Measurements from ENCODE around the gene CTSA.
A peak's percentile ranks its signal among the peaks of the same experiment; 100 is the strongest.
"Not testable (repeated sequence)": the region's sequence is repeated elsewhere in the genome, so short reads cannot be mapped to it uniquely, and the experiment has no call there.

Gene CTSA

DNA sequence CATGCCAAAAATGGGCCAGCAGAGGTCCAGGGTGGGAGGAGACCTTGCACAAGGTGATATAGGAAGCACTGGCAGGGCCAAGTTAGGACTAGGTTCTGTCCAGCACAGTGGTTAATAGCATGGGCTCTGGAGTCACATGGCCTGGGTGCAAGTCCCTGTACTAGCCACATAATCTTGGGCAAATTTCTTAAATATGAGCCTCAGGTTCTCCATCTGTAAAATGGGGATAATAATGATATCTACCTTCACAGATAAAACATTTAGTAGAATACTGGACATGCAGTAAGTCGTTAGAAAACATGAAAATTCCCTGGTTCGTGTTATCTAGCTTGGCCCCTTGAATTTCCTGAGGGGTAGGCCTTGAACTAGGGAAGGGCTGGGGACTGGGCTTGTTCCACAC lies 6.2 kb downstream of the CTSA start:
- DNase-seq = no peak

- DNase-seq = no peak
Observed at GRCh38 chr20:45897692-45898091, 6.6 kb downstream of the CTSA start.

DNA sequence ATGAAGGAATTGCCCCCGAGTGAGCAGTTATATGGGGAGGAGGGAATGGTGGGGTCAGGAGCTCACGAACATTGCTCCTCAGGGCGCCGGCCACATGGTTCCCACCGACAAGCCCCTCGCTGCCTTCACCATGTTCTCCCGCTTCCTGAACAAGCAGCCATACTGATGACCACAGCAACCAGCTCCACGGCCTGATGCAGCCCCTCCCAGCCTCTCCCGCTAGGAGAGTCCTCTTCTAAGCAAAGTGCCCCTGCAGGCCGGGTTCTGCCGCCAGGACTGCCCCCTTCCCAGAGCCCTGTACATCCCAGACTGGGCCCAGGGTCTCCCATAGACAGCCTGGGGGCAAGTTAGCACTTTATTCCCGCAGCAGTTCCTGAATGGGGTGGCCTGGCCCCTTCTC lies 7.2 kb downstream of the CTSA start:
- DNase-seq = no peak

- no peak for DNase-seq
Observed at GRCh38 chr20:45899046-45899835, 8.1 kb downstream of the CTSA start.

DNA sequence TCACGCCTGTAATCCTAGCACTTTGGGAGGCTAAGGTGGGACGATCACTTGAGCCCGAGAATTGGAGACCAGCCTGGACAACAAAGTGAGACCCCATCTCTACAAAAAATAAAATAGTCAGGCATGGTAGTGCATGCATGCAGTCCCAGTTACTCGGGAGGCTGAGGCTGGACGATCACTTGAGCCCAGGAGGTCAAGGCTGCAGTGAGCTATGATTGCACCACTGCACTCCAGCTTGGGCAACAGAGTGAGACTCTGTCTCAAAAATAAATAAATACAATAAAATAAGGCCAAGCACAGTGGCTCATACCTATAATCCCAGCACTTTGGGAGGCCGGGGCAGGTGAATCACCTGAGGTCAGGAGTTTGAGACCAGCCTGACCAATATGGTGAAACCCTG lies 10.2 kb downstream of the CTSA start:
- not testable (repeated sequence) for DNase-seq

DNA sequence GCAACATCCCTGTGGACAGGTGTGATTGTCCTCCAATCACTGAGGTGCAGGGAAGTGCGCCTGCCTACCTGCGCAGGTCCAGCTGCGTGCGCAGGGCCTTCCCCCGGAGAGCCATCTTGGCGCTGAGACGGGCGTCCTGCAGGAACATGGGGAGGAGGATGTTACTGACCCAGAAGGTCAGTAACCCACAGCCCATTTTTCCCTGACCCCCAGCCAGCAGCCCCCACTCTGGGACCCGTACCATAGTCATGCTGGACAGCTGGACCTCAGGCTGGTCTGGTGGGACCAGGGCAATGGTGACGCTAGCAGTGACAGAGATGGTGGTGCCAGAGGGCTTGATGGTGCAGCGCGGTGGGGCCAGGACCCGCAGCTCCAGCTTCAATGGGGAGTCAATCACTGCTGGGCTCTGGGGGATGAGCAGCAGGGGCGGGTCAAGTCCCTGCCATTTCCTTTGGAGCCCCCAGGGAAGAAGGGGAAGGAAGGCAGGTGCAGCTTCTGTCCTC lies 11.1 kb downstream of the CTSA start:
- DNase-seq = no peak

GRCh38 chr20:45904583-45905504 lies 13.7 kb downstream of the CTSA start:
- DNase-seq = no peak

GRCh38 chr20:45905505-45906079 lies 14.5 kb downstream of the CTSA start:
- DNase-seq = peak; percentile 61

DNA sequence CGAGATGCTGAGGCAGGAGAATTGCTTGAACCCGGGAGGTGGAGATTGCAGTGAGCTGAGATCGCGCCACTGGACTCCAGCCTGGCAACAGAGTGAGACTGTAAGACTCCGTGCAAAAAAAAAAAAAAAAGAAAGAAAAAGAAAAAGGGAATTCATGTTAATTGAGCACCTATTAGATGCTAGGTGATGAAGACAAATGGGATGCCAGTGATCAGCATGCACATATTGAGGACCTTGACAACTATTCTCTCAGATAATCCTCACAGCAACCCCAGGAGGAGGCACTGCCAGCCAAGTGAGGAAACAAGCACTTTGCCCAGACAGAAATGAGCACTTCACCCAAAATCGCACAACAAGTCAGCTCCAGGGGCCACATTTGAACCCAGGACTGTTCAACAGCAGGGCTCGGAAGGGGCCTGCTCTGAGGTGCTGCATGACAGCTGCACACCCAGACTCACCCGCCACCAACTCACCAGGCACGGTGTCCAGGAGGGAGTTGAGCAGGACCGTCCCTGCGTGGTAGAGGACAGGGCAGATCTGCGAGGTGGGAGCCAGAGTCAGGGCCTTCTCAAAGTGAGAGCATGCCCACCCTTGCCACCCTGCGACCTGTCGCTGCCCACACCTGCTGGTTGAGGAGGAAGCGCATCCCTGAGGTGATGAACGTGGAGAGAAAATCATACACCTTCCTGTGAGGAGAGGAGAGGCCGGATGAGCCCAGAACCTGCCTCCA lies 16.2 kb downstream of the CTSA start:
- no peak for DNase-seq

GRCh38 chr20:45908084-45908483 lies 16.9 kb downstream of the CTSA start:
- no peak for DNase-seq

- no peak for DNase-seq
Observed at GRCh38 chr20:45909336-45909808, 18.2 kb downstream of the CTSA start.

GRCh38 chr20:45909817-45910669 lies 18.9 kb downstream of the CTSA start:
- no peak for DNase-seq

DNA sequence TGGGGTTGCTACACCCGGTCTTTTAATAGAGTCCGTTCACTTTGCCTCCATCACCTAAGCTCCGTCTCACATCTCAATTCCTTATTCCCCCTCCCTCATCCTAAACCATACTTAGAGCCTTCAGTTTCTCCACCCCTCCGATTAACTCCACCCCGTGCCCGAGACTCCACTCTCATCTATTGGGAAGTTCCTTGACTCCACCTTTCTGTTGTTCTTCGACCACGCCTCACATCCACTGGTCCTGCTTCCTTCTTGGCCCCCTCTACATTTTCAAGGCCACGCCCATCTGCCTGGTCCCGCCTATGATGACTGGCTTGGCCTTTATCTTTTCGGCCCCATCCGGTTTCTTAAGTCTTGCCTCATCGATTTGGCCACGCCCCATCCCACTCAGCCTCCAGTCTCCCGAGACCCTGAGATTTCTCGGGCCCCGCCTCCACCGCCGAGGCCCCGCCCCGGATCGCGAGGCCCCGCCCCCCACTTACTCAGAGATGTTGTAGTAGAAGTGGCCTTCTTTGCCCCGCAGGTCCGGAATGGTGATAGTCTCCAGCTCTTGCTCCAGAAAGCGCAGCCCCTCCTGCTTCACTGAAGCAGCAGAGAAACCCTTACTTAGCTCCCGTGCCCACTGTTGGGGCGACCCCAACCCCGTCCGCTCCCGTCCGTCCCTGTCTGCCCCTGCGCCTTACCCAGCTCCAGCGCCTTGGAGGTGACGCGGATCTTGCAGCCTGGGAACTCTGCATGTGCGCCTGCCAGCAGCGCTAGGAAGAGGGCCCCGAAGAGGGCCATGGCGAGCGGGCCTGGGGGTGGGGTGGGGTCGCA lies 19.7 kb downstream of the CTSA start:
- DNase-seq = peak; percentile 100

GRCh38 chr20:45911486-45912343 lies 20.6 kb downstream of the CTSA start, which contains the start of gene PLTP:
Gene PLTP, minus strand, starts transcription at chr20:45912155. Its CDS starts 703 bp downstream, at chr20:45911452.
- DNase-seq = peak; percentile 80

DNA sequence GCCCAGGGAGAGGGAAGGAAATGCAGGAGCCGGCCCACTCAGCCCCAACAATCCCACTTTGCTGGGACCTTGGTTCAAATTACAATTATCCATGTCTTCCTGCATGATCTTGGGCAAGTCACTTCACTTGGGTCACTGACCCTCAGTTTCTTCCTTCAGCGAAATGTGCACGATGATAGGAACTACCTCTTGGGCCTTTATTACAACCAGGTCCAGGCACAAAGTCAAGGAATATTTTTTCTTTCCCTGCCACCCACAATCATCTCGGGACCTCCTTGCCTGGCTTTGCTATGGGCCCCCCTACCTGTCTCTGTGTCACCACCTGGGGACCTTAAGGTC lies 21.2 kb downstream of the CTSA start:
- no peak for DNase-seq

DNA sequence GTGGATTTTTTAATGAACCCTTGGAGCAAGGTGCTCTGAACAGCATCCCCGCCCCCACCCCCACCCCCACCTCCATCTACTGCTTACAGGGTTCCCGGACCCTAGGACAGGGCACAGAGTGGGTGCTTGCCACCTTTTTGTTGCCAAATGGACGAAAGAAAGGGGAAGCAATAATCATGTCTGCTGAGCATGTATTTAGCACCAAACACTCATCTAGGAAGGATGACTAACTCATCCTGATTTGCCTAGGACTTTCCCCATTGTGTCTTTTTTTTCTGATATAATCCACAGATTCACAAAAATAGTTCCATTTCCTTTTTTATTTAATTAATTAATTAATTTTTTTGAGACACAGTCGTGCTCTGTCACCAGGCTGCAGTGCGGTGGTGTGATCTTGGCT lies 22.0 kb downstream of the CTSA start:
- DNase-seq = no peak

- DNase-seq = peak; percentile 24
Observed at GRCh38 chr20:45917790-45918141, 26.6 kb downstream of the CTSA start.

DNA sequence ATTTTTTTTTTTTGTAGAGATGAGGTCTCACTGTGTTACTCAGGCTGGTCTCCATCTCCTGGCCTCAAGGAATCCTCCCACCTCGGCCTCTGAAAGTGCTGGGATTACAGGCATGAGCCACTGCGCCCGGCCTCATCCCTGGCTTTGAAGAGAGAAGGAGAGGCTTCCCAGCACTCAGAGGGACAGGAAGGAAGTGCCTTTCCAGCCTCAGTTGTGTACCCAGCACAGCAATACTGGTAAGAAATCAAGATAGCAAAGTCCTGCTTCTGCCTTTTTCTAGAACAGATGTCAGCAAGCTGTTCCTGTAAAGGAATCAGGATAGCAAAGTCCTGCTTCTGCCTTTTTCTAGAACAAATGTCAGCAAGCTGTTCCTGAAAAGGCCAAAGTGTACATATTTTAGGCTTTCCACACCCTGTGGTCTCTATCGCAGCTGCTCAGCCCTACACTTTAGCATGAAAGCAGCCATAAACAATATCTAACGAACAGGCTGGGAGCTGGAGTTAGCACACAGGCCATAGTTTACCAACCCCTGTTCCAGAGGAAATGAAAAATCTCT lies 27.1 kb downstream of the CTSA start:
- no peak for DNase-seq

DNA sequence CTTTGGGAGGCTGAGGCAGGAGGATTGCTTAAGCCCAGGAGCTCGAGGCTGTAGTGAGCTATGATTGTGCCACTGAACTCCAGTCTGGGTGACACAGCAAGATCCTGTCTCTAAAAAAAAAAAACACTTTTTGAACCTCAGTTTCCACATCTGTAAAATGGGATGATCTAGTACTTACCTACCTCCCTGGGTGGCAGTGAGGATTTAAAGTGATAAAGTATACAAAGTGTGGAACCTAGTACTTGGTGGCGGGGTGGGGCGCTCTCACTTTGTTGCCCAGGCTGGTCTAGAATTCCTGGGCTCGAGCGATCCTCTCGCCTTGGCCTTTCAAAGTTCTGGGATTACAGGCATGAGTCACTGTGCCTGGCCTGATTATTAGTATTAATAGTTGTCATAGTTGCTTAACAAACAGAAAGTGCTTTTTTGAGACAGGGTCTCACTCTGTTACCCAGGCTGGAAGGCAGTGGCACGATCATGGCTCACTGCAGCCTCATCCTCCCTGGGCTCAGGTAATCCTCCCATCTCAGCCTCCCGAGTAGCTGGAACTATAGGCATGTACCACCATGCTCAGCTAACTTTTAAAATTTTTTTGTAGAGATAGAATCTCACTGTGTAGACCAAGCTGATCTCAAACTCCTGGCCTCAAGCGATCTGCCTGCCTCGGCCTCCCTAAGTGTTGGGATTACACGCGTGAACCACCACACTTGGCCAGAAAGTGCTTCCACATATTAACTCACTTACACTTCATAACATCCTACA lies 27.8 kb downstream of the CTSA start:
- no peak for DNase-seq
